Heart right ventricle (tissue), 16 donors: ENCODE results near the gene CFAP157. TPM values are rescaled to one million over a fixed set of nuclear protein-coding genes. Genes with fewer than 3 reads are reported as not detected.
A peak's percentile ranks its signal among the peaks of the same experiment; 100 is the strongest.

Experiments
- ATAC-seq, 8 donors: fragments of 200-7000 bp; cut with Tn5 transposase; one replicate each; pipeline ENCODE4 v1.9.1; 2020; ENCODE audit warnings: mild to moderate bottlenecking in 8 of 8, moderate library complexity in 8 of 8, moderate number of reproducible peaks in 1 of 8
- DNase-seq, 2 donors: peaks; one replicate each; pipeline ENCODE4 v3.0.0-alpha.2; 2020
- H3K27ac ChIP-seq, 10 donors: fragments of 200-600 bp; sonication (generic) in 2 of 10; one replicate each; pipeline versions ENCODE4 v1.5.0 to v1.8.0; 2020 to 2022; ENCODE audit warnings: mild to moderate bottlenecking in 3 of 10
- H3K27me3 ChIP-seq, 7 donors: fragments of 200-600 bp; one replicate each; pipeline ENCODE4 v1.8.0; 2021 to 2022; ENCODE audit warnings: mild to moderate bottlenecking in 2 of 7
- H3K36me3 ChIP-seq, 9 donors: fragments of 200-600 bp; sonication (generic) in 1 of 9; one replicate each; pipeline versions ENCODE4 v1.5.0 to v1.8.0; 2020 to 2022; ENCODE audit warnings: mild to moderate bottlenecking in 2 of 9
- H3K4me1 ChIP-seq, 9 donors: fragments of 200-600 bp; sonication (generic) in 1 of 9; one replicate each; pipeline versions ENCODE4 v1.5.0 to v1.8.0; 2020 to 2022; ENCODE audit warnings: mild to moderate bottlenecking in 4 of 9
- H3K4me3 ChIP-seq, 10 donors: fragments of 200-600 bp; sonication (generic) in 2 of 10; one replicate each; pipeline versions ENCODE4 v1.5.0 to v1.8.0; 2020 to 2022; ENCODE audit warnings: mild to moderate bottlenecking in 7 of 10, moderate library complexity in 2 of 10
- H3K9me3 ChIP-seq, 11 donors: fragments of 200-600 bp in 10 of 11; sonication (generic) in 2 of 11; one replicate each; pipeline versions ENCODE4 v1.5.0 to v1.8.0; 2013 to 2022; ENCODE audit warnings: mild to moderate bottlenecking in 2 of 11, control low read depth in 1 of 11, moderate library complexity in 1 of 11
- WGBS, 2 donors: extraction: QIAGEN DNeasy Blood & Tissue Kit; methylation state at CpG; one replicate each; pipeline ENCODE4 v1.1.7; 2013; ENCODE audit warnings: inconsistent platforms in 1 of 2; 5-methylcytosine and 5-hydroxymethylcytosine counted together
- intact Hi-C, 10 donors: fragments of 100-400 bp; cut with DNase I; formaldehyde crosslinking; loops; one replicate each; pipeline versions ENCODE4 v1.11.1 to v1.14.2; 2022
- polyA plus RNA-seq, 2 donors: library from polyadenylated mRNA; stranded (reverse); fragments of 200-250 nt; gene quantifications; one replicate each; pipeline ENCODE4 v1.2.3, GENCODE V29; 2013
- total RNA-seq, 10 donors: library from RNA; stranded (reverse); fragmentation: NEBNext Ultra II Directional in 3 of 10; extraction: Animal tissue kit (Norgen Biotek cat#: 25700) in 3 of 10; gene quantifications; one replicate each; pipeline versions ENCODE4 v1.2.1 to v1.2.4, GENCODE V29; 2021 to 2023
- TF ChIP-seq, protein P1 (sequence below), 9 donors: fragments of 200-600 bp; sonication (generic) in 2 of 9; IDR thresholded peaks; one replicate each; pipeline versions ENCODE4 v1.5.0 to v1.8.0; 2021 to 2022; ENCODE audit warnings: antibody characterized with exemption in 9 of 9, mild to moderate bottlenecking in 5 of 9, moderate library complexity in 1 of 9
- donor health status: Arrhythmogenic right ventricular cardiomyopathy.
- donor health status: ischemic (EF 13 %, LVEDD 7.1; RV severe dilation, severe dysfunction).
- donor health status: healthy with polysubstance abuse.
- donor health status: DM: no; HTN: yes; CAD: no.
- donor health status: DM: no; HTN: no; CAD: no.
- donor health status: ischemic (EF 25% LVEDD 6.9; RV normal size, moderate dysfunction).
- donor health status: ischemic (EF 25% LVEDD 5.7; RV mildly dilated, moderate dysfunction).
- donor health status: healthy.
- donor health status: DM: yes; HTN: yes; CAD: no.
- donor health status: Ischemic cardiomyopathy.
- donor health status: ischemic (EF 35%, LVEDD 5.7; RV mildly dilated, moderate dysfunction).
- donor health status: nonischemic (EF 11% LVEDD 7.7; RV severe dilation, severe dysfunction).
- donor health status: DM: yes; HTN: yes; CAD: no.
- donor health status: PGD.
- donor health status: ischemic (EF 29% LVEDD 5.4; RV normal size, mild dysfunction).
- donor health status: nonischemic (EF 23%, LVEDD 6.1; RV moderate dilation, normal function).

The CFAP157 gene
- total and polyA plus RNA-seq, 12 donors = 0.10 to 0.19 (median 0.14) TPM; not detected in 8

DNA sequence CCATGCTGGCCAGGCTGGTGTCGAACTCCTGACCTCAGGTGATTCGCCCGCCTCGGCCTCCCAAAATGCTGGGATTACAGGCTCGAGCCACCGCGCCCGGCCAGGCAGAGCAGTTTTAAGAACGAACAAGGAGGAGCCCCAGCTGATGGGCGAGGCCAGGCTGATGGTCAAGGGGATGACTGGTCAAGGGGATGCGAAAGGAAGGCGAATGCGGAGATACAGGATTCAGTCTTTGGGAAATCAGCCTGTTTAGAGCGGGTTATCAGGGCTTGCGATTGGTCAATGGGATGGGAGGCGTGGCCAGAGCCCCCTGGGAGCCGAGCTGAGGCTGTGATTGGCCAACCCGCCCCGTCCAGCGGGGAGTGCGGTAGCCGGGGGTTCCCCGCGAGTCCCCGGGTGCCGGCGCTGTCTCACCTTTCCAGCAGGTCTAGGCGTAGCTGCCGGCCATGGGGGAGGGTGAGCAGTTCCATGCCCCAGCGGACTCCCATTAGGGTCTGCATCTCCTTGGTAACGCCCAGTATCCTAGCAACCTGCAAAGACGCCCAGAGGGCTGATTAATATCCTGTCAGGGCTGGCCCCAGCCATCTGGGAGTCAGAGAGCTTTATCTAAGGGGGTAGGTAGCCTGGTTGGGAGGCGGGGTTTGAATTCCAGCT lies 35.8 kb downstream of the CFAP157 start:
- 42 to 56% methylated on average over 33 of the region's 33 CpGs for whole genome bisulfite sequencing, 2 donors
- Histone ChIP-seq H3K27ac (peak overlapping the region in 4 of 10 donors; percentile 4 to 65 (median 28)), H3K27me3 (no peaks in the 10 kb centered on the region), H3K36me3 (peaks cover 0 to 100% (median 4%) of the 10 kb centered on the region in 9 donors), H3K4me3 (peak overlapping the region in 9 of 10 donors; percentile 18 to 51 (median 41)), H3K4me1 (peaks cover 2 to 40% (median 21%) of the 10 kb centered on the region in 9 donors), H3K9me3 (no peaks in the 10 kb centered on the region)
- TF ChIP-seq, protein P1, sequence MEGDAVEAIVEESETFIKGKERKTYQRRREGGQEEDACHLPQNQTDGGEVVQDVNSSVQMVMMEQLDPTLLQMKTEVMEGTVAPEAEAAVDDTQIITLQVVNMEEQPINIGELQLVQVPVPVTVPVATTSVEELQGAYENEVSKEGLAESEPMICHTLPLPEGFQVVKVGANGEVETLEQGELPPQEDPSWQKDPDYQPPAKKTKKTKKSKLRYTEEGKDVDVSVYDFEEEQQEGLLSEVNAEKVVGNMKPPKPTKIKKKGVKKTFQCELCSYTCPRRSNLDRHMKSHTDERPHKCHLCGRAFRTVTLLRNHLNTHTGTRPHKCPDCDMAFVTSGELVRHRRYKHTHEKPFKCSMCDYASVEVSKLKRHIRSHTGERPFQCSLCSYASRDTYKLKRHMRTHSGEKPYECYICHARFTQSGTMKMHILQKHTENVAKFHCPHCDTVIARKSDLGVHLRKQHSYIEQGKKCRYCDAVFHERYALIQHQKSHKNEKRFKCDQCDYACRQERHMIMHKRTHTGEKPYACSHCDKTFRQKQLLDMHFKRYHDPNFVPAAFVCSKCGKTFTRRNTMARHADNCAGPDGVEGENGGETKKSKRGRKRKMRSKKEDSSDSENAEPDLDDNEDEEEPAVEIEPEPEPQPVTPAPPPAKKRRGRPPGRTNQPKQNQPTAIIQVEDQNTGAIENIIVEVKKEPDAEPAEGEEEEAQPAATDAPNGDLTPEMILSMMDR (IDR thresholded peaks at IDR 0.05) = no peak
- intact Hi-C loops = loop anchor here in 2 of 10 donors (5.0 kb wide), 2 partner anchors 40 to 130 kb away; no protein-coding TSS in a partner anchor
- DNase-seq (no peak), ATAC-seq (peak in 4 of 8 donors; percentile 11 to 54 (median 30))

GRCh38 chr9:127744398-127745110 lies 37.8 kb downstream of the CFAP157 start:
- Histone ChIP-seq H3K9me3 (no peaks in the 10 kb centered on the region), H3K4me3 (no peak overlapping the region), H3K4me1 (peaks cover 2 to 40% (median 21%) of the 10 kb centered on the region in 9 donors), H3K27ac (peak overlapping the region in 1 of 10 donors; percentile 9), H3K27me3 (no peaks in the 10 kb centered on the region), H3K36me3 (peaks cover 0 to 100% (median 14%) of the 10 kb centered on the region in 9 donors)
- intact Hi-C loops = loop anchor here in 3 of 10 donors (5.0 kb wide), 2 partner anchors 38 to 128 kb away; no protein-coding TSS in a partner anchor
- DNase-seq (no peak), ATAC-seq (no peak)
- WGBS, 2 donors = 90 to 91% methylated on average over 19 of the region's 19 CpGs
- TF ChIP-seq, protein P1 (IDR thresholded peaks at IDR 0.05) = no peak

- H3K27me3 ChIP-seq = no peaks in the 10 kb centered on the region
- peaks cover 0 to 25% (median 5%) of the 10 kb centered on the region in 9 donors for H3K4me1 ChIP-seq
- intact Hi-C loops = loop anchor here in 1 of 10 donors (5.0 kb wide), 1 partner anchor 35 kb away; no protein-coding TSS in a partner anchor
- TF ChIP-seq, protein P1 (IDR thresholded peaks at IDR 0.05) = peak in 1 of 9 donors; percentile 9
- no peak for ATAC-seq
- no peak overlapping the region for H3K4me3 ChIP-seq
- no peak overlapping the region for H3K27ac ChIP-seq
- no peaks in the 10 kb centered on the region for H3K9me3 ChIP-seq
- H3K36me3 ChIP-seq = peaks cover 0 to 100% (median 28%) of the 10 kb centered on the region in 9 donors
- 73 to 77% methylated on average over 15 of the region's 15 CpGs for WGBS, 2 donors
- DNase-seq = no peak
These were observed 40.3 kb downstream of the CFAP157 start for GRCh38 chr9:127746959-127747569.
